GM21576 (cell line): ENCODE results near the gene BANP.
"Not testable (repeated sequence)": the region's sequence is repeated elsewhere in the genome, so short reads cannot be mapped to it uniquely, and the experiment has no call there.

Source experiments
- ATAC-seq: cut with Tn5 transposase; IDR thresholded peaks from one replicate; pipeline ENCODE4 v1.9.1; 2021; ENCODE audit warnings: mild to moderate bottlenecking, moderate library complexity; ENCODE audit not compliant: unreplicated experiment

The BANP gene, protein sequence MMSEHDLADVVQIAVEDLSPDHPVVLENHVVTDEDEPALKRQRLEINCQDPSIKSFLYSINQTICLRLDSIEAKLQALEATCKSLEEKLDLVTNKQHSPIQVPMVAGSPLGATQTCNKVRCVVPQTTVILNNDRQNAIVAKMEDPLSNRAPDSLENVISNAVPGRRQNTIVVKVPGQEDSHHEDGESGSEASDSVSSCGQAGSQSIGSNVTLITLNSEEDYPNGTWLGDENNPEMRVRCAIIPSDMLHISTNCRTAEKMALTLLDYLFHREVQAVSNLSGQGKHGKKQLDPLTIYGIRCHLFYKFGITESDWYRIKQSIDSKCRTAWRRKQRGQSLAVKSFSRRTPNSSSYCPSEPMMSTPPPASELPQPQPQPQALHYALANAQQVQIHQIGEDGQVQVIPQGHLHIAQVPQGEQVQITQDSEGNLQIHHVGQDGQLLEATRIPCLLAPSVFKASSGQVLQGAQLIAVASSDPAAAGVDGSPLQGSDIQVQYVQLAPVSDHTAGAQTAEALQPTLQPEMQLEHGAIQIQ

GRCh38 chr16:87950765-87951551 lies at the start of gene BANP:
BANP (plus strand) TSS chr16:87951434; CDS start chr16:87975116, 23,682 bp downstream.
- ATAC-seq, result peak; percentile 83

- ATAC-seq, result not testable (repeated sequence)
Measured at GRCh38 chr16:87904963-87905362, 46.3 kb upstream of the BANP start.

- not testable (repeated sequence) for ATAC-seq
Measured at GRCh38 chr16:87905521-87905920, 45.7 kb upstream of the BANP start.

DNA sequence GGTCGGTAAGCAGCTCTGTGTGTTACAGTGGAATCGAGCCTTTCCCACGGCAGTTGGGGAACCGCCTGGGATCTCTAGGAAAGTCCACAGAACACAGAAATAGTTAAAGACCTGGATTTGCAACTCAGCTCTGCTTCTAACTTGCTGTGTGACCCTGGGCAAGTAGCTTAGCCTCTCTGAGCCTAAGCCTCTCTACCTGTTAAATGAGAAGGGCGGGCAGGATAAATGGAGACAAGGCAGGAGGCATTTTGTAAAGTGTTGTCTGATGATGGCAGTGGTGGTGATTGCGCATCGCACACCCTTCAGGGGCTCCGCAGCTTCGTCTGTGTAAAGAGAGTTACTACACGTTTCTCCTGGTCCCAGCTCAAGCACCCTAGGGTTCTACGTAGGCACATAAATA lies 43.1 kb upstream of the BANP start:
- ATAC-seq, result not testable (repeated sequence)

DNA sequence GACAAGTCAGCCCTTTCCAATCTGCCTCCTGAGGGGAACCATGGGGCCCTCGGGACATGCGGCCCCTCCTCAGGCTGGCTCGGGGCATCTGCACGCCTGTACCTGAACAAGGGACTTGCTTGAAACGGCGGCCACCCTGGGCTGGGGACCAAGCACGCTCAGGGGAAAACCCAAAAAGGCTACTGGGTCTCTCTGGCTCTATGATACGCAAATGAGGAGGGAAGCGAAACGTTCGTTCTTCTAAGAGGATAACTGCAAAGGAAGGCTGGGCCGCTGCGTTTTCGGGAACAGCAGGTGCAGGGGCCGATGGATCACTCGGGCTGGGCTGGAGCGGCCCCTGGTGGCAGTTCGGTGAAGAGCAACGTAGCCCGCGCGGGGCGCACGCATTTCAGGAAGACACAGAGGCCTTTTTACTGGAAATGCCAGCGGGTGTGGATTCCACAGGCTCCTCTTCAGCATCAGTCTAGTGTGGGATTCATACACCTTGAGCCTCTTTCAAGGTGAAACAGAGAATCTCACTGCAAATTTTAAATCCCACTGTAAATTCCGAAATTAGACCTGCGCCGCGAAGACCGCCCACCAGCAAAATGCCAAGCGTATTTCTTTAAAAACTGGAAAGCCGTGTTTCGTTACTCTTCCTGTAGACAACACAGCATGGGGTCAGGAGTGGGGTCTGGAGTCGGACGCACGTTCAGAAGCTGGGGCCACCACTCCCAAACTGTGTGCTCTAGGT lies 41.9 kb upstream of the BANP start:
- ATAC-seq, result peak; percentile 86

DNA sequence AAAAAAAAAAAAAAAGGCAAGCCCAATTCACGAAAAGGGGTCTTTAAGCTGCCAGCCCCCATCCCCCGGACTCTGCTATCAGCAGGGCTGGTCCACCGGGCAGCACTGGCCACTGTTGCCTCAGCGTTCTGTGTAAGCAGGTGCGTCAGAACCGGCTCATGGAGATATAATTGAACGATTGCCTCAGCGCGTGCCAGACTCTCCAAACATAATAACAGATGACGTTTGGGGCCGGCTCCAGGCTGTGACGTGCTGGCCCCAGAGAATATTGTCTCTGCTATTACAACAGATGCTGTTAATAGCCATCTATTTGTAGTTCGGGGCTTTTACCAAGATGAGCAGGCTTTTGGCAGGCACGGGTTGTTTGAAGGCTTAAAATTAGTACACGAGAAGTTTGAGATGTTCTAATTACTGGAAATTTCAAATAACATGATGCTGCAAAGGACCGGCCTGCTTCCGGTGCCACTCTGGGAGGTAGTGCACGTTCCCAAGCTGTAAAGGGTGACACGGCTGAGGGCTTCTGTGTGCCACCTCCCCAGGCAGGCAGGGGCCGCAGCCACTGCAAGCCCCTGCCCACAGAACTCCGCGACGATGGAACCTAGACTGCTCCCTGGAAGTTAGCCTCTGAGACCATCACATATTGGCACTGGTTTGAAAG lies 40.0 kb upstream of the BANP start:
- ATAC-seq, result not testable (repeated sequence)

- not testable (repeated sequence) for ATAC-seq
Measured at GRCh38 chr16:87912691-87913090, 38.5 kb upstream of the BANP start.

DNA sequence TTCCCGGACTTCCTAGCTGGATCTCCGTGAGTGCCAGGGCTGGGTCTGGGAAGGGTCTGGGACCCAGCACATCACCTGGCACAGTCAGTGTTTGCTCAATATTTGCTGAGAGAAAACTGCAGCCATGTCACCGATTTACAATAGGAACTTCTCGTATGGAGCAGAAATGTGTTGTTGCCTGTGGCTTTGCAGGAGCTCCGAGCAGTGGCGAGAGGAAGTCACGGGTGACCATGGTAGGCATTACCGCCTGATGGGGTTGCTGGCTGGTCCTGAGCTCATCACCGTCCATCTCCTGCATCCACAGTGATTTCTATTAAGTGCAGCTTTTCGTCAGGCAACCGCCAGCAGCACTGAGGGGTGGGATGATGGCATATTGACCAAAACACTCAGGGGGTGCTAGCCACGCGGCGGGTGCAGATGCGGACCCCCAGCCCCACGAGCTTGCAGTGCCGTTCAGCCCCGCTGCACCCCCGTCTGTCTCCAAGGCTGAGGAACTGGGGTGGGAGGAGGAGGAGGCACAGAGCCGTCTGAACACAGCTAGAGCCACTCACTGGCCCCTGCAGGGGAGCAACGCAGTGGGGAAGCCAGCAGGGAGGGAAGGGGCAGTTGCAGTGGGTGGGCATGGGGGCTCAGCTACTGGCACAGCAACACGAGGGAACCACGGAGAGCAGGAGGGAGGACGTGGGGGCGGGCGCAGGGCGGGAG lies 37.1 kb upstream of the BANP start:
- ATAC-seq, result not testable (repeated sequence)

DNA sequence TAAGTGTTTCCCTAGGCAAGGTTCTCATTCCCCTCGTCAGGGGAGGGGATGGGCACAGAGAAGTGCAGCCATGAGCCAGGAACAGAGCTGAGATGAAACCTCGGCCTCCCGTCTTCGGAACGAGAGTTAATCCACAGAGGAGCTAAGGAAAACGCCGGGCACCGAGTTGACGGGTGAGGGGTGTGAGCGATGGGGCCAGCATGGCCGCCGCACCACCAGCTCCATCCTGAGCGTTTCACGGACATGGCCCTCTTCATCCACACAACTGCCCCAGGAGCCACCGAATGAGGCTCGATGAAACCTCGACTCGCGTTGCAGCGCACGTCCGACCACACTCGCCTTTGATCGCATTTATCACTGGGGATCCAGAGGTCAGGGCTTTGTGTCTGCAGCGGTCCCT lies 36.4 kb upstream of the BANP start:
- ATAC-seq, result no peak

- ATAC-seq, result no peak
Measured at GRCh38 chr16:87917503-87917902, 33.7 kb upstream of the BANP start.

GRCh38 chr16:87918338-87918737 lies 32.9 kb upstream of the BANP start:
- no peak for ATAC-seq

- ATAC-seq, result no peak
Measured at GRCh38 chr16:87918866-87919680, 32.2 kb upstream of the BANP start.

GRCh38 chr16:87919681-87919994 lies 31.6 kb upstream of the BANP start:
- ATAC-seq, result no peak

GRCh38 chr16:87921236-87921773 lies 29.9 kb upstream of the BANP start:
- no peak for ATAC-seq

DNA sequence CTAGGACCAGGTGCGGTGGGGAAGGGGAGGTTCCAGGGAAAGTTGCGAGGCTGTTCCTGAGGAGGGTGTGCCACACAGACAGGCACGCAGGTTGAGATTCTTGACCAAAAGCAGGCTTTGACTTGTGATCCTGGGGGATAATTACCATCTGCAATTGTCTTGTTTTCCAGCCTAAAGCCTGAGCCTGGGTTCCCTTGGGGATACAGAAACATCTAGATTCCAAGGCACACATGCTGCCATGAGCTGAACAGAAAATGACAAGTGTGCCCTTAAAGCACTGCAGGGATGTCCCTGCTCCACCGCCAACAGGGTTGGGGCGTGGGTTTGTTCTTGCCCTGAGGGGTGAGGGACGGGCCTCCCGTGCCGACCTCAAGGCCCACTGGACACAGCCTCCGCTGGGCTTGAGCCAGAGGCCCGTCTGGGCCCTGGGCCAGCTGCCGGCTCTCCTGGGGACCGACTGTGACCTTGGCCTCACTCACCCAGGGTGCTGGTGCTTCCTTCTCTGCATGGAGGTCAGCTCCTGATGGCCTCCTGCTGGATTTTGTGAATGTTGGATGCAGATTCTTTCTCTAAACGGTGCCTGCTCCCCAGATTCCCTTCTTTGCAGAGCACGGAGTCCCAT lies 28.9 kb upstream of the BANP start:
- ATAC-seq, result no peak

DNA sequence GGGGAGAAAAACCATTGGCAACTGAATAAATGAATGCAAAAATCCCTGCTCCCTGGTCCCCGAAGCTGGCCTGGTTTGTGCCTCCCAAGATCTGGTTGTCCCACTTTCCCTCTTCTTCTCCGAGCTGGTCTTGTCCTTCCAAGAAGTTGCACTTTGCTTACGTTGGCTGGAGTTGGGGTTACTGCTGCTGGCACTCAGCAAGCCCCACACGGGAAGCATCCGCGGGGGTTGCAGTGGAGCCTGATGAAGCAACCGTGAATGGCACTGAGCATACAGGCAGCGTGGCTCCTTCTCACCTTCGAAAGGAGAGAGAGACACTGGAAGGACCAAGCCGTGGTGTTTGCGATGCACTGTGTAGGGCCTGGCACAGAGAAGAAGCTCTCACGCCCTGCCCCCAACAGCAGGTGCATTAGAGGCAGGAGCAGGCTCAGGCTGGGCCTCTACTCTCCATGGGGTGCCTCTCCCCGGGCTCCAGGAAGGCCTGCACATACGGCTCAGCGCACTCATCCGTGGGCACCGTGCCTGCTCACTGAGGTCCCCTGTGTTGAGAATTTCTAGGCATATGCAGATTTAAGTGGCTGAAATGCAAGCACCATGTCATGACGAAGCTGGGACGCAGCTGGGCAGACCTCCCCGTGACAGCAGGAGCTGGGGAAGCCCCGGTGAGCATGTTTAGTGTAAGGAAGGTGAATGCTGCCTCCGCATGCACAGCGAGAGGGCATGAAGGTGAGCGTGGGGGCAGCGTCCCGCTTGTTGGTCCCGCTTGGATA lies 27.0 kb upstream of the BANP start:
- peak; percentile 68 for ATAC-seq

DNA sequence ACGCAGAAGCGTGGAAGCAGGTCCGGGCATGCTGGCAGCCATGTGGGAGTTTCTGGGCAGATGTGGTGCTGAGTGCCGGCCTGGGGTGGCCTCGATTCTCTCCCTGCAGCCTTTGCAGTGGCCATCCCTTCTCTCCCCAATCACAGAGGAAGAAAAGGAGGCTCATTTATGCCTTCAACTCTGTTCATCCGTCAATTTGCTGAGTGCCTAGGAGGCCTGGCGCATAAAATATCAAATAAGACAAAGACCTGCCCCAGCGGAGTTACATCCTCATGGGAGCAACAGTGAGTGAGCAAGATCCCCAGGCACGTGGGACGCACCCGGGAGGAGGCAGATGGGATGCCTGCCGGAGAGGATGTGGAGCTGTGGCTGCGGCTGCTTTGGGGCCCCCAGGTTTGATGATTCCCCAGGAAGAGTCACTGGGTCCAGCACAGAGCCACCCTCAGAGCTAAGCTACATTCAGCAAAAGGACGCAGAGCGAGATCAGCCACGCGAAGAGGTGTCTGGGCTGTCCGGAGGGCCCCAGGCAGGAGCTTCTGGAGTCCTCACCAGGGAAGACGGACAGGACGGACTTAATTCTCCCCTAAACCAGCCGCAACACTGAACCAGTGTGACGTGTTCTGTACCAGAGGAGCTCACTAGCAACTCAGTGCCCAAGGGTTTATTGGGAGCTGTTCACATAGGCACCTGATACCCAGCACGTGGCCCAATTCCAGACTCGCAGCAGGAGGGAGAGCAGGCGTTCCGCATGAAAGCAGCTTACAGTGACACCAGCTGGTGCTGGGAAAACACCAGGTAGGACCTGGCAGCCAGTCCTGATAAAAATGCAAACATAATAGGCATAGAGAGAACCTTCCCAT lies 26.2 kb upstream of the BANP start:
- ATAC-seq, result no peak
